Measurements from ENCODE around the gene CDH13. TPM values are rescaled to one million over a fixed set of nuclear protein-coding genes. Genes with fewer than 3 reads are reported as not detected.

Gene CDH13
- total RNA-seq, 2 donors from 2014 or later, result 228 to 280 TPM

DNA sequence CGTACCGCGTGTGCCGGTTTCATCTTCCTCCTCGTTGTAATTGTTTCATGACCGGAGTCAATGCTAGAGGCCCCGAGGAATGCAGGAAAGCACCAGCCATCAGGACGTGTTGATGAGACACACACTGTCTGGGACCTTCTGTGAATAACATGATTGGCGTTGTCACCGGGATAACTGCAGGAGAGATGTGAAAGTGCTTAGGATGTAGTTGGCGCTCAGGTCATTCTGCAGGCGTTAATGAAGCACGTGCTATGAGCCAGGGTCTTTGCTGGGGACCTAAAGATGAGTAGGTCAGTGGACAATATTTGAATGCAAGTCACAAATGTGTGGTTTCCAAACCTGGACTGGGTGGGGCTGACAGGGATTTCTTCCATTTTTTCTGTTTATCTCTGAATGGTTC lies 999.4 kb downstream of the CDH13 start:
- no peaks in the 10 kb centered on the region for H3K4me1 ChIP-seq (ENCODE audit: control insufficient read depth in 1 of 2, low read depth in 2 of 2)
- H3K9me3 ChIP-seq, result no peaks in the 10 kb centered on the region
- no peak for ATAC-seq (ENCODE audit: insufficient number of reproducible peaks, low FRiP score, low read depth)
- no peak overlapping the region for H3K4me3 ChIP-seq
- H3K27ac ChIP-seq, result no peak overlapping the region
- H3K36me3 ChIP-seq, result no peaks in the 10 kb centered on the region
- TF ChIP-seq CTCF (IDR thresholded peaks at IDR 0.05), result no peak
- DNase-seq (ENCODE audit: low spot score), result no peak
- H3K27me3 ChIP-seq (replicated peaks; ENCODE audit: insufficient read depth), result no peaks in the 10 kb centered on the region

GRCh38 chr16:83626676-83627075 lies 999.9 kb downstream of the CDH13 start:
- no peak for TF ChIP-seq CTCF (IDR thresholded peaks at IDR 0.05)
- DNase-seq (ENCODE audit: low spot score), result no peak
- H3K4me3 ChIP-seq, result no peak overlapping the region
- H3K4me1 ChIP-seq (ENCODE audit: control insufficient read depth in 1 of 2, low read depth in 2 of 2), result no peaks in the 10 kb centered on the region
- no peak for ATAC-seq (ENCODE audit: insufficient number of reproducible peaks, low FRiP score, low read depth)
- no peak overlapping the region for H3K27ac ChIP-seq
- no peaks in the 10 kb centered on the region for H3K36me3 ChIP-seq
- H3K9me3 ChIP-seq, result no peaks in the 10 kb centered on the region
- no peaks in the 10 kb centered on the region for H3K27me3 ChIP-seq (replicated peaks; ENCODE audit: insufficient read depth)

DNA sequence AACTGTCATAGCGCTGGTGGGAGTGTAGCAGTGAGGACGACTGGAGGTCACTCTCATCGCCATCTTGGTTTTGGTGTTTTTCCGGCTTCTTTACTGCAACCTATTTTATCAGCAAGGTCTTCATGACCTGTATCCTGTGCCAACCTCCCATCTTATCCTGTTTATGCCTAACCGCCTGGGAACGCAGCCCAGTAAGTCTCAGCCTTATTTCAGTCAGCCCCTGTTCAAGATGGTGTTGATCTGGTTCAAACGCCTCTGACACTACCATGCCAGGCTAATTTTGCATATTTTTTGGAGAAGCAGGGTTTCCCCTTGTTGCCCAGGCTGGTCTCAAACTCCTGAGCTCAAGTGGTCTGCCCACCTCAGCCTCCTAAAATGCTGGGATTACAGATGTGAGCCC lies 1001.2 kb downstream of the CDH13 start:
- Histone ChIP-seq H3K27me3 (replicated peaks; ENCODE audit: insufficient read depth) (no peaks in the 10 kb centered on the region), H3K4me1 (ENCODE audit: control insufficient read depth in 1 of 2, low read depth in 2 of 2) (no peaks in the 10 kb centered on the region), H3K36me3 (no peaks in the 10 kb centered on the region), H3K9me3 (no peaks in the 10 kb centered on the region), H3K27ac (no peak overlapping the region), H3K4me3 (no peak overlapping the region)
- DNase-seq (ENCODE audit: low spot score), result no peak
- no peak for ATAC-seq (ENCODE audit: insufficient number of reproducible peaks, low FRiP score, low read depth)
- no peak for TF ChIP-seq CTCF (IDR thresholded peaks at IDR 0.05)

DNA sequence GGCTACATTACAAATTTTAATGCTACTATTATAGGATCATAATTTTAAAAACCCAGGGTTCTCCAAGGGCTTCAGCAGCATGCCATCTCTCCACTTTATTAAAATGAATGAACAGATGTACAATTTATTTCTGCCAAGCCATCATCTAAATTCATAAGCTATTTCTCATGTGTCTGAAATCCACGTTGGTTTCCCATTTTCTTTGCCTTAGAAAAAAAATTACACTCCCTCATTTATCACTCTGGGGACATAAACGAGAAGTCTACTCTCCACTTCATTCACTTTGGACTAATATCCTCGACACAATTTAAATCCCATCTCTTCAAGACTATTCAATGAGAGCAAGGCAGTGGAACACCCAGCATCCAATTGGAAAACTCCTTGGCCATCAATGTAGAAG lies 1002.7 kb downstream of the CDH13 start:
- Histone ChIP-seq H3K27me3 (replicated peaks; ENCODE audit: insufficient read depth) (no peaks in the 10 kb centered on the region), H3K9me3 (no peaks in the 10 kb centered on the region), H3K36me3 (no peaks in the 10 kb centered on the region), H3K4me1 (ENCODE audit: control insufficient read depth in 1 of 2, low read depth in 2 of 2) (no peaks in the 10 kb centered on the region), H3K4me3 (no peak overlapping the region), H3K27ac (no peak overlapping the region)
- ATAC-seq (ENCODE audit: insufficient number of reproducible peaks, low FRiP score, low read depth) (no peak), DNase-seq (ENCODE audit: low spot score) (no peak)
- no peak for TF ChIP-seq CTCF (IDR thresholded peaks at IDR 0.05)

DNA sequence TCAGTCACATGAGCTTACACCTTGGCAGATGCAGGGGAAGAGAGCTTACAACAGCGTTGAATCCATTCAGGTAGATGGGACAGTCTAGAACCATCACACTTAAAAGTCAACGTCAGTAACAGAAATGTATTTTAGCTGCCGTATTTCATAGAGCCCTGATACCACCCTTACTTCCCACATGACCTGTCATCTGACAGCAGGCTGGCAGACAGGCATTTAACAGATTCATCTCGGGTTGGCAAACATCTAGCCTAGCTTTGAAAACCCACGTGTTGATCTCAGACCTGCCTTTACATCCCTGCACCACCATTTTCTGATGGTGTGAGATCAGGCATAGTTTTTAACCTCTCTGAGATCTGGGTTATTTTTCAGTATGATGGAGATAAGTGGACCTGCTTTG lies 1003.1 kb downstream of the CDH13 start:
- ATAC-seq (ENCODE audit: insufficient number of reproducible peaks, low FRiP score, low read depth), result no peak

More for the DNA sequence above, 1003.1 kb downstream of the CDH13 start:
- no peak overlapping the region for H3K27ac ChIP-seq
- H3K36me3 ChIP-seq, result no peaks in the 10 kb centered on the region
- no peak overlapping the region for H3K4me3 ChIP-seq
- H3K9me3 ChIP-seq, result no peaks in the 10 kb centered on the region
- no peak for DNase-seq (ENCODE audit: low spot score)
- TF ChIP-seq CTCF (IDR thresholded peaks at IDR 0.05), result no peak
- H3K27me3 ChIP-seq (replicated peaks; ENCODE audit: insufficient read depth), result no peaks in the 10 kb centered on the region
- no peaks in the 10 kb centered on the region for H3K4me1 ChIP-seq (ENCODE audit: control insufficient read depth in 1 of 2, low read depth in 2 of 2)
